SK-N-MC (cell line): ENCODE data around the gene ANKRD52.

Source experiments
- EZH2 ChIP-seq: fragments of 200-600 bp; sonication (generic); IDR thresholded peaks from one replicate; pipeline ENCODE4 v1.6.1; 2017; ENCODE audit warnings: antibody characterized with exemption
- FOXP2 ChIP-seq: optimal IDR thresholded peaks from 2 replicates; pipeline ENCODE3; 2011; ENCODE audit warnings: mild to moderate bottlenecking, moderate library complexity; ENCODE audit not compliant: insufficient read depth; ENCODE audit errors: extremely low read length, control extremely low read depth

- TF ChIP-seq EZH2, result no peak
- TF ChIP-seq FOXP2, result no peak
These were observed 39.2 kb upstream of the ANKRD52 start for GRCh38 chr12:56297400-56297799.
